K562 (cell line): ENCODE data around the gene ZNF750. TPM values are rescaled to one million over a fixed set of nuclear protein-coding genes. Genes with fewer than 3 reads are reported as not detected.

Experiments used
- ATAC-seq: fragments of 200-7000 bp; cut with Tn5 transposase; 3 replicates; pipeline ENCODE4 v1.9.1; 2020; ENCODE audit warnings: moderate library complexity
- BruUV-seq: library from RNA; stranded (reverse); fragments of 400-500 nt; replicated peaks from 2 replicates; lab custom pipeline; 2021; lab: Mats Ljungman, UMichigan
- CTCF ChIA-PET: fragments of 300-600 bp; formaldehyde crosslinking; extraction: SDS; loops from one replicate; lab custom pipeline; 2021; ENCODE audit warnings: low intra/inter-chr PET ratio; lab: Yijun Ruan, JAX
- POLR2A ChIA-PET: fragments of 300-600, 350-650 bp; sonication (Branson Sonifier 250); formaldehyde crosslinking; extraction: SDS; loops from one replicate; lab custom pipeline; 2021; ENCODE audit warnings: antibody characterized with exemption, inconsistent platforms; lab: Yijun Ruan, JAX
- DNase-seq, 4 experiments: peaks; one replicate each; pipeline versions ENCODE4 v3.0.0 to v3.0.0-alpha.2; 2011 to 2018; ENCODE audit warnings: low spot score in 3 of 4, mixed read lengths in 3 of 4; ENCODE audit errors: extremely low read depth in 1 of 4
- FAIRE-seq: peaks from 2 replicates; lab custom pipeline; 2011; peaks lifted over from hg19 to GRCh38; lab: Jason Lieb, UNC
- H2AFZ ChIP-seq: 2 replicates; pipeline ENCODE4 v1.6.0; 2011; ENCODE audit warnings: low read depth, low read length, control low read depth, inconsistent platforms
- H3K27ac ChIP-seq: fragments of 200-600 bp; 3 replicates; pipeline ENCODE4 v1.8.0; 2011; ENCODE audit warnings: low read depth, mild to moderate bottlenecking, control low read depth, inconsistent platforms, low read length, moderate library complexity, mixed read lengths; ENCODE audit errors: extremely low read depth
- H3K27me3 ChIP-seq, 2 experiments: fragments of 300-600 bp in 1 of 2; 2 replicates in 1 of 2; 3 replicates in 1 of 2; pipeline versions ENCODE4 v1.6.0 to v1.8.0; 2011; ENCODE audit warnings: inconsistent platforms in 2 of 2, low read length in 2 of 2, mild to moderate bottlenecking in 1 of 2, mixed read lengths in 1 of 2, moderate library complexity in 1 of 2; ENCODE audit not compliant: control insufficient read depth in 2 of 2, insufficient read depth in 2 of 2
- H3K36me3 ChIP-seq: fragments of 300-600 bp; 3 replicates; pipeline ENCODE4 v1.8.0; 2011; ENCODE audit warnings: mild to moderate bottlenecking, low read length, inconsistent platforms; ENCODE audit not compliant: control insufficient read depth, insufficient read depth
- H3K4me1 ChIP-seq, 2 experiments: fragments of 200-600 bp in 1 of 2; replicated peaks in 1 of 2; 2 replicates in 1 of 2; 3 replicates in 1 of 2; pipeline versions ENCODE4 v1.5.1 to v1.8.0; 2011; ENCODE audit warnings: inconsistent platforms in 2 of 2, low read length in 2 of 2, mild to moderate bottlenecking in 1 of 2, mixed read lengths in 1 of 2, moderate library complexity in 1 of 2; ENCODE audit not compliant: control insufficient read depth in 2 of 2, insufficient read depth in 2 of 2
- H3K4me2 ChIP-seq: 2 replicates; pipeline ENCODE4 v1.6.1; 2011; ENCODE audit warnings: low read length, control low read depth, inconsistent platforms, mixed read lengths; ENCODE audit not compliant: insufficient read depth
- H3K4me3 ChIP-seq: fragments of 200-600 bp; sonication (generic), shearing (Covaris generic); 2 replicates; pipeline ENCODE4 v1.5.1; 2016; ENCODE audit warnings: control low read depth, inconsistent platforms
- H3K79me2 ChIP-seq: fragments of 200-600 bp; 3 replicates; pipeline ENCODE4 v1.8.0; 2011; ENCODE audit warnings: low read length, inconsistent platforms; ENCODE audit not compliant: control insufficient read depth, insufficient read depth
- H3K9ac ChIP-seq, 2 experiments: 2 replicates each; pipeline versions ENCODE4 v1.6.0 to v1.6.1; 2011; ENCODE audit warnings: low read depth in 2 of 2, low read length in 2 of 2, control low read depth in 1 of 2, inconsistent platforms in 1 of 2, mild to moderate bottlenecking in 1 of 2, mixed read lengths in 1 of 2; ENCODE audit not compliant: insufficient read depth in 1 of 2
- H3K9me1 ChIP-seq: one replicate; pipeline ENCODE4 v1.6.0; 2011; ENCODE audit warnings: inconsistent platforms, mild to moderate bottlenecking, low read length, moderate library complexity; ENCODE audit not compliant: control insufficient read depth, insufficient read depth
- H3K9me3 ChIP-seq: replicated peaks from 2 replicates; pipeline ENCODE4 v1.5.1; 2011; ENCODE audit warnings: low read depth, low read length, inconsistent platforms; ENCODE audit not compliant: control insufficient read depth, insufficient read depth
- H4K20me1 ChIP-seq: replicated peaks from 2 replicates; pipeline ENCODE4 v1.6.1; 2011; ENCODE audit warnings: low read length, inconsistent platforms, mixed read lengths; ENCODE audit not compliant: control insufficient read depth, insufficient read depth
- BMI1 ChIP-seq: fragments of 150-350 bp; IDR thresholded peaks from 2 replicates; pipeline ENCODE4 v1.6.1; 2014; ENCODE audit warnings: low read length
- CEBPB ChIP-seq: fragments of 450-650 bp; IDR thresholded peaks from 2 replicates; pipeline ENCODE4 v1.6.1; 2016; ENCODE audit warnings: missing genetic modification characterization, missing compliant biosample characterization
- CUX1 ChIP-seq: fragments of 200-800 bp; sonication (Bioruptor generic); IDR thresholded peaks from 2 replicates; pipeline ENCODE4 v1.6.1; 2016; ENCODE audit warnings: missing genetic modification characterization, missing compliant biosample characterization
- MAFK ChIP-seq: IDR thresholded peaks from 2 replicates; pipeline ENCODE4 v1.6.1; 2011; ENCODE audit warnings: low read length, improper control_type of control experiment
- NFYB ChIP-seq: IDR thresholded peaks from 2 replicates; pipeline ENCODE4 v1.6.1; 2011; ENCODE audit warnings: mild to moderate bottlenecking, moderate library complexity; ENCODE audit not compliant: insufficient read length; ENCODE audit errors: extremely low read depth
- OTX1 ChIP-seq: fragments of 450-650 bp; formaldehyde crosslinking; IDR thresholded peaks from 2 replicates; pipeline ENCODE4 v1.4.0; 2022; ENCODE audit warnings: mild to moderate bottlenecking
- RBBP5 ChIP-seq: fragments of 200-600 bp; sonication (generic); IDR thresholded peaks from 2 replicates; pipeline ENCODE4 v1.6.1; 2012; ENCODE audit warnings: borderline replicate concordance, mild to moderate bottlenecking, low read length, control low read depth, inconsistent platforms; ENCODE audit not compliant: insufficient read depth, poor library complexity, severe bottlenecking
- SMAD4 ChIP-seq: fragments of 250-450 bp; sonication (Bioruptor Pico); conservative IDR thresholded peaks from 2 replicates; pipeline ENCODE4 v1.8.0; 2021; ENCODE audit warnings: inconsistent platforms, mild to moderate bottlenecking, moderate library complexity
- THRAP3 ChIP-seq: fragments of 450-650 bp; IDR thresholded peaks from 2 replicates; pipeline ENCODE4 v1.6.1; 2016; ENCODE audit warnings: mild to moderate bottlenecking, inconsistent platforms, borderline replicate concordance
- TSHZ1 ChIP-seq: fragments of 250-450 bp; sonication (Bioruptor Pico); IDR thresholded peaks from 2 replicates; pipeline ENCODE4 v1.4.0; 2020; ENCODE audit warnings: mild to moderate bottlenecking, moderate library complexity
- XRCC4 ChIP-seq: IDR thresholded peaks from one replicate; pipeline ENCODE4 v1.6.1; 2011; ENCODE audit not compliant: insufficient read depth, insufficient read length; ENCODE audit errors: extremely low read depth
- ZNF644 ChIP-seq: fragments of 200-800 bp; sonication (Bioruptor generic); IDR thresholded peaks from 2 replicates; pipeline ENCODE4 v1.6.1; 2016; ENCODE audit warnings: low read depth, missing genetic modification characterization, missing compliant biosample characterization
- ZNF696 ChIP-seq: fragments of 250-450 bp; sonication (Bioruptor Pico); conservative IDR thresholded peaks from 2 replicates; pipeline ENCODE4 v1.4.0; 2020; ENCODE audit warnings: mild to moderate bottlenecking, moderate library complexity
- WGBS: fragments of 100-300 bp; shearing (Covaris generic); methylation state at CpG from one replicate; pipeline ENCODE4 v1.1.6; 2016; ENCODE audit warnings: low coverage, mixed read lengths; ENCODE audit not compliant: insufficient coverage; ENCODE audit errors: missing lambda C conversion rate; 5-methylcytosine and 5-hydroxymethylcytosine counted together
- in situ Hi-C: fragments of 300-500 bp; cut with MboI; formaldehyde crosslinking; loops from 4 replicates; pipeline ENCODE4 v1.15.0; 2018; ENCODE audit warnings: inconsistent platforms, mixed read lengths
- intact Hi-C: fragments of 100-400 bp; cut with micrococcal nuclease; formaldehyde crosslinking; loops from 2 replicates; pipeline ENCODE4 v1.14.2; 2022
- polyA plus RNA-seq, 8 experiments: library from polyadenylated mRNA; depleted of rRNA in 4 of 8; stranded (reverse) in 5 of 8; unstranded in 3 of 8; fragments of >200 nt; fragmentation: Nextera tagmentation in 2 of 8; fragmentation: Illumina TruSeq in 1 of 8; extraction: Ambion mirVana in 2 of 8; extraction: Trizol in 1 of 8; gene quantifications; 2 replicates each; pipeline versions ENCODE4 v1.2.1 to v1.2.3, GENCODE V29; 2011 to 2014; ENCODE audit warnings: inconsistent platforms in 1 of 8, missing spikeins in 1 of 8
- total RNA-seq, 7 experiments: library from RNA; depleted of rRNA in 6 of 7; stranded (reverse); fragments of >200 nt in 6 of 7; fragmentation: Illumina TruSeq in 2 of 7; extraction: Trizol in 2 of 7; gene quantifications; 2 replicates each; pipeline versions ENCODE4 v1.2.1 to v1.2.3, GENCODE V29; 2011 to 2021; ENCODE audit warnings: low replicate concordance in 1 of 7

ZNF750 gene
- total and polyA plus RNA-seq, 9 of the 15 experiments (the other 6 are each of a cell fraction or from before 2014, with no cell fraction given): not detected

DNA sequence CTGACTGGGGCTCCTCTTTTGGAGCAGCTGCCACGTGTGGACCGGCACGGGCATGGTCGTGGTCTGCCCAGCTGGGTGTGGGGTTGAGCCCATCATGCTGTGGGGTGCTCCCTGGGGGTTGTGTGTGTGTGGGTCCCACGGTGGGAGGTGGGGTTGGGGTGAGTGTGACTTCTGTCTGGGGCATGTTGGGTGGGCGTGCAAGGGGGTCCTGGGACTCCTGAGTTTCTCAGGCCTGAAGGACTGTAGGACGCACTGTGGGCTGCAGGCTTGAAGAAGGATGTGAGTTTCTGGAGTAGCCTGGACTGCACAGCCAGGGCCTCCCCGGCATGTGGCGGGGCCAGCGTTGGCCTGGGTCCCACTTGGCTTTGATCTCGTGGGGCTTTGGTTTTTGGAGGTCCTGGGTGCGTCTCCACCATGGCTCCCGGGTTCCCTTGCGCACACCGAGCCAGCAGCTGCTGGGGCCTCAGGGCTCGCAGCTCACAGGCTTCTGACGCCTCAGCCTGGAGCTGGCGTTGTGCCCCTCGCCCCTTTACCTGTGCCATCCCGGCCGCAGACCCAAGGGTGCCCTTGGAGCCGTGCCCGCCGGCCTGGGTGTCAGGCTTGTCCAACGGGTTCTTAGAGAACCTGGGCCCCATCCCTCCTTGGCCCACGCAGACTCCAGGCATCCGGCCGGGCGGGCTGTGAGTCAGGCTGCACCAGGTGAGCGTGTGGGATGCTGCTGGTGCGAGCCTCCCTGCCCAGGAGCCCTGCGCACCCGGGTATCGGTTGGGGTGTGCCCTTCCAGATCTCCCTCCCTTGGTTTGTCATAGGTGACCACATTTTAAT lies 34.4 kb upstream of the ZNF750 start:
- Histone ChIP-seq H2AFZ (no peak overlapping the region), H3K9me1 (no peaks in the 10 kb centered on the region), H3K9me3 (no peaks in the 10 kb centered on the region), H3K27me3 (no peaks in the 10 kb centered on the region), H4K20me1 (no peaks in the 10 kb centered on the region), H3K79me2 (peaks cover 23% of the 10 kb centered on the region), H3K4me2 (no peak overlapping the region), H3K4me3 (no peak overlapping the region), H3K4me1 (peaks cover 23 to 49% of the 10 kb centered on the region in 2 experiments), H3K27ac (no peak overlapping the region), H3K9ac (no peak overlapping the region), H3K36me3 (peaks cover 48% of the 10 kb centered on the region; the same call in 2 of the 3 replicates)
- no peak for ATAC-seq
- no TSS peak for BruUV-seq
- ChIA-PET POLR2A (interaction anchor here (1.0 to 2.8 kb wide), 2 partner anchors 11 to 28 kb away, joined by 3 to 20 read pairs; no protein-coding TSS in a partner anchor), CTCF (no interaction called here)
- no peak for DNase-seq
- FAIRE-seq: no peak
- in situ Hi-C loops: no loop called here
- WGBS: 96% methylated on average over 27 of the region's 34 CpGs
- intact Hi-C loops: no loop called here
- TF ChIP-seq THRAP3 (no peak), CEBPB (tag) (no peak), XRCC4 (no peak), ZNF644 (tag) (no peak), OTX1 (no peak), NFYB (no peak), RBBP5 (no peak), MAFK (no peak), TSHZ1 (CRISPR knock-in tag) (no peak), ZNF696 (CRISPR knock-in tag) (no peak), SMAD4 (no peak), CUX1 (CRISPR knock-in tag) (no peak), BMI1 (no peak)
